MV-4-11 (cell line): ENCODE measurements around the gene GALNTL6.
A peak's percentile ranks its signal among the peaks of the same experiment; 100 is the strongest.
"Not testable (repeated sequence)": the region's sequence is repeated elsewhere in the genome, so short reads cannot be mapped to it uniquely, and the experiment has no call there.

Experiments used
- DNase-seq: peaks from one replicate; lab custom pipeline; 2025; lab: John Stamatoyannopoulos, UW

Gene GALNTL6

DNA sequence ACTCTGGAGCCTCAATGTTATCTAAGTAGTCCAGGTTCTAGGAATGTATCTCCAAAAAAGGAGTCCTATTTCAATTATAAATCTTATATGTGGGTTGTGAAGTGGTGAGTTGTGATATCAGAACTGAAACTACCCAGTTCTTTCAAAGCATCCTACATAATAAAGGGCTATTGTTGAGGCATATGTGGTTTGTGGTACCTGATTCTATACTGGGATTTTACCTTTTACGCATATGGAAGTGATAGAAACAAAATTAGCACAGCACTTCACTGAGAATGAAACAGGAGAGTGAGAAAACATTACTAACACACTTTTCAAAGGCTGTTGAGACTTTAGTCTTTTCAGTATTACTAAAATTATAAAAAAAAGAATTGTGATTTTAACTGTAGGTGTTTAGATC, 937.7 kb downstream of the GALNTL6 start:
- DNase-seq, result no peak

DNA sequence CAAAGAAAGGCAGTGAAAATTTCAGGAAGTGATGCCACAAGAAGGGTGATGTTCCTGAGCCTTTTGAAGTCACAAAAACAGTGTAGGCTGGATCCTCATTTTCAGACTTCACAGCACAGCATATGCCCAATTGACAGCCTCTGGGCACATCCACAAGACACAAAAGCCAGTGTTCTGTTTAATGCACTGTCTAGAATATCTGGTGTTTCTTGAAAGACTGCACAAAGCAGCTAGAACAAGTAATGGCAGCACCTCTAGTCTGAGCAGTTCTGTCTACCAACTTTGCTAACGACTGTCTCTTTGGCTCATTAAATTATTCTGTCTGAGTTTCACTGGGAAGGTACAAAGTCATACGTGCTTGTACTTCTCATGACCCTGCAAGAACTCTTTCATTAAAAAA, 938.3 kb downstream of the GALNTL6 start:
- DNase-seq, result no peak

DNA sequence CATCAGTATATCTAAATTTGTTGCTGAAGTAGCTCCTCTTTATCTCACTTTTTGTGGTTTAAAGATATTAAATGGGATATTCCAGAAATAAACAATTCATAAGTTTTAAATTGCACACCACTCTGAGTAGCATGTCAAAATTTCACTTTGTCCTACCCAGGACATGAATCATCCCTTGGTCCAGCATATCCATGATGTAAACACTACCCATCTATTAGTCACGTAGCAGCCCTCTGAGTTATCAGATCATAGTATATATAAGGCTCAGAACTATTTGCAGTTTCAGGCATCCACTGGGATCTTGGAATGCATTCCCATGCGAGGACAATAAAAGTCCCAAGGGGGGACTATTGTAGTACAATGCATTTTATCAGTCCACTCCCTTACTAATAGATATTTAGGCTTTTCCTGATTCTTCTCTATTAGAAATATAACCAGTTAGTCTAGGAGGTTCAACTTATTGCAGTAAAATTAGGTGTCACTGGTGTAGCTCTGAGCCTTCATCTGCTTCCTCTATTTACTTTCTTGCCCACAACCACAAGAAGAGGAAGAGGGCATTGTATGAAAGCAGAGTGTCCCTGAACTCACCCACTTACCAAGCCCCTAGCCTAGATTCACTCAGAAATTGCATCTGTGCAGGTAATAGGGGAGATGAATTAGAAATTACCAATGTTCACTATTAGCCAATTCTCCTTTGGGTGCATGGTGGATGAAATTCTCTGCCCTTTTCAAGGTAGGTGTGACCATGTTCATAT, 945.6 kb downstream of the GALNTL6 start:
- DNase-seq, result peak; percentile 50

DNA sequence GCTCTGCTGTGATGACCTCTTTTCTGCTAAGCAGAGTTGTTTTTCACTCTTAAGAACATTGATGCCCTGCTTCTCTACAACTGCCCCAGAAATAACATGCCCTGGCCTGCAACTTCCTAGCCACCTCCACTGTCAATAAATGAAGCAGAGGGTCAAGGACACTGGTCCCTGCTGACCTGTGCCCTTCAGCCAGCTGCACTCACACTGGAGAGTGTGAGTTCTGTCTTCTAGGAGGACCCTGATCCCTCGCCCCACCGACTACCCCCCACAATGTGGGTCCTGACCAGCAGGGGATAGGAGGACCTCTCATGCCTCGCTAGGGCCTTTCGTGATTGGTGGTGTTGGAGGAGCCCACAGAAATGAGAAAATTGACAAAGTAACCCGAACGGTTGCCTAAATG, 947.3 kb downstream of the GALNTL6 start:
- no peak for DNase-seq

DNA sequence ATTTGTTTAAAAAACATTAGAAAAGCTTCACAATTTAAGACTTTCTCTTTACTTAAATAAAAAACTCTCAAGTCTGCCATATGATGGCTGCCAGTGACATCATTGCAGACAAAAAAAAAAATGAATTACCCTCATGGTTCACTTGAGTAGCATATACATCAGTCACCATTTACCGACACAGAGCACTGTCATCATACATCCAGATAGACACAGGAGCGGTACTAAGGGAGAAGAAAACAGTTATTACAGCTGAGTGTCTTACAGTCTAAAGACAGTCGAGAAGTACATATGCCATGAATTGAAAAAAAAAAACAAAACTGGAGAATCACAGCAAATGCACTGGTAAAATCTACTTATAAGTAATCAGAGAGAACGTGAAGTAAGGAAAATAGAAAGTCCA, 949.7 kb downstream of the GALNTL6 start:
- no peak for DNase-seq

DNA sequence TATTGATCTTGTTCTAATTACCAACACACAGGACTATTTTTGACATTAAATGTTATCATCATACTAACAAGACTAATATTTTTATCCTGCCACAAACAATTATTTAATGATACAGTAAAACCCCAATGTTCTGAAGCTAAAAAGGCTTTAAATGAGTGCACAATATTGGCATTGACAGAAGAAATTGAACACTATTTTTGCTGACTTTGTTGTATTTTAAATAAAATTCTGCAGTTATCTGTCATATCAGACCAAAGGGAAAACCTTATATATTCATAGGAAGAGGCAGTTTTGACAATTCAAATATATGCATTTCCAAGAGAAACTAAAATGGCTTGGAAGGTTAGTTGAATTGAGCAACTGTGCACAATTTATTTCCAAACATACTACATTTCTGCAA, 957.6 kb downstream of the GALNTL6 start:
- DNase-seq, result no peak

DNA sequence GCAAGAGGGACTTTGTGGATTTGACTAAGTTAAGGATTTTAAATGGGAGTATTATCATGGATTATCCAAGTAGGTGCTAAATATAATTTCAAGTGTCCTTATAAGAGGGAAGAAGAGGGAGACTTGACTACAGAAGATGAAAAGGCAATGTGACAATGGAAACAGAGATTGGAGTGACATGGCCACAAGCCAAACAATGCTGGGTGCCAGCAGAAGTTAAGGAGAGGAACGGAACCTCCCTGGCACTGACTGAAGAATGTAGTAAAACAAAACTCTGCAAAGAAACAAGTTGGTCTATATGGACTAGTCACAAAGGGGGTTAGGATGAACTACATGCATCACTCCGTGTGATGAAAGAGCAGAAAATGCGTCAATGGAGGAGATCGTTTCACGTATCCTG, 959.6 kb downstream of the GALNTL6 start:
- DNase-seq, result no peak

DNA sequence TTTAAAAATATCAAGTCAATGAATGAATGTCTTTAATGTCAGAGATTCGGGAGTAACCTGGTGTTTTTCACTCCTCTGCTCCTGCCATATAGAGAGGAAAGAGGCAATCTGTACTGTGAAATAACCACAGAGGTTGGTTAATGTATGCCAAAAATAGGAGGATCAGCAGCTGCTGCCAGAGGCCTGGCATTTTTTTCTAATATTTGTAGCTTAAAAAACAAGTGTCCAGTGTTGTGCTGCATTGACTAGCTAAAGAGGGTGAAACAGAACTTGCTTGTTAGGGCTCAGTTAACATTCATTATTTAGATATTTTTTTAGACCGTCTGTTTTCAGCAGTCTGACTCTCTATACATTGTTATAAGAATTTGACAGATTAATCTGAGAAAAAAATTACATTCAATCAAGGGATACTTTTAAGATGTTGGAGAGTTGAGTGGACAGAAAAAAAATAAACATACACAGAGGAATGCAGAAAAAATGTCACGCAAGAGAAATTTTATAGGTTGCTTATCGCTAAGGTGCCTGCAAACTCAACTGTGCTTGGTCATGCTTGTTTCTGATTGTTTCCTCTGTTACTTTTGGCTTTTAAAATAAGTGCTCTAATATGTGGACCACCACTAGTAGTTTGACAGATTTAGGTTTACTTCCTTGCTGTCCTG, 963.1 kb downstream of the GALNTL6 start:
- no peak for DNase-seq

DNA sequence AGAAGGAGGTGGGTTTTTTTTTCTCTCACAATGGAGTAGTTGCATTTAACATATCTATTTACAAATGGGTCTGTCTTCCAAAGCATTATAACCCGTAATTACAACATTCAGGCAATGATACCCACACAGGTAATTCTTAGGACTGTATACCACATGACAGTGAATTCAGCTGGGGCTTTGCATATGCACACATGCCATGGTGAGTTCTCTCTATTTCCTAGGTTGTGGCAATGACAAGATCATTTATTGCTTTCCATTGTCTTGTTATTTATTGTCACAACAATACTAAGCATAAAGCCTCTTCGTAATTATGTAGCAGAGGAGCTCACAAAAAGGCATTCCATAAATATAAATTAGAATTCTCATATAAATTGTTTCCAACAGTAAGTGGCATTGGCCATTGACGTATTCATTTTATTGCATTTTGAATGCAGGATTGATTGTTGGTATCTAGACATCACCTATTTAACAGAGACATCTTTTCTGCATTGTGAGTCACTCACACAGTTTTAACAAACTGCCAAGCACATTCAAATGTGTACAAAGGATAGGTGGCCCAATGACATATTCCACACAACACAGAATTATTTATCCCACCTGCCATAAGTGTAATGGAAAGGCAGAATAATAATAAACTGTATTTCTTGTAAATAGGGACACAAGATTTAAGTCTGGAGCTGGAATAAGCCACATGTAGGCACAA, 964.7 kb downstream of the GALNTL6 start:
- no peak for DNase-seq

DNA sequence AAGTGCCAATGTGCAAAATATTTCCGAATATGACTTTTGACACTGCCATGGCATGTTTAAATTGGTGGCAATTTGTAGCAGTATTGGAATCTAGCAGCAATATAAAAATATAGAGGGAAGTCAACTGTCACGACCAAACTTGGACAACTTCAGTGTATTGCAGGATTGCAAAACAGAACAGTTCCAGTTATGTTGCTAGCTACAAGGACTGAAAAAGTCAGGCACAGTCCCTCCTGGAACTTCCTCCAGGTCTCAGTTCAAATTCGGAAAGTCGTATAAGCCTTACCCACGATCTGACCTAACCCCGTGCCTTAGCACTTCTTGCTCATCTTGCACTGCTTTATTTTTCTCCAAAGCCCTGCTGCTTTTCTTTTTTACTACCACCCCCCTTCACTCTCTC, 965.4 kb downstream of the GALNTL6 start:
- DNase-seq, result no peak

DNA sequence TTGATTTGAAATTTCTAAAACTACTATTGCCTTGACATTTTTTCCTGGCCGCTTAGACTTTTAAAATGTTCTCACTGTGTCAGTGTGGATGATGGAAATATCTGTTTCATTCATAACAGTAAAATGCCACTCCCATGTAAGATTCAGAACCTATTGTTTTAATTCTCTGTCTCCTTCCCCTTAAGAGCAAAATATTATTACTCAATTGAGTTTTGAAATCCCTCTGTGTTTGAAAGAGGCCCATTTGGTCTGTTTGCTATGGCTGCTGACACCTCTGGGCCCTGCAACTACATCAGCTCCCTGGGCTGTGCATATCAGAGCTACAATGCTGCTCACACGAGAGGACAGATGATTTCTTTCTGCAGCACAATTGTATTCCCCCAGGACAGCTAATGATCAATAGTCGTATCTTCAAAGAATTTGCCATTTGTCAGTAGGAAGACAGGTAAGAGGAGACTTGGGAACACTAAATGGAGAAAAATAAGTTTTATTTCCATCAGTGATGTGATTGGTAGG, 967.4 kb downstream of the GALNTL6 start:
- no peak for DNase-seq

DNA sequence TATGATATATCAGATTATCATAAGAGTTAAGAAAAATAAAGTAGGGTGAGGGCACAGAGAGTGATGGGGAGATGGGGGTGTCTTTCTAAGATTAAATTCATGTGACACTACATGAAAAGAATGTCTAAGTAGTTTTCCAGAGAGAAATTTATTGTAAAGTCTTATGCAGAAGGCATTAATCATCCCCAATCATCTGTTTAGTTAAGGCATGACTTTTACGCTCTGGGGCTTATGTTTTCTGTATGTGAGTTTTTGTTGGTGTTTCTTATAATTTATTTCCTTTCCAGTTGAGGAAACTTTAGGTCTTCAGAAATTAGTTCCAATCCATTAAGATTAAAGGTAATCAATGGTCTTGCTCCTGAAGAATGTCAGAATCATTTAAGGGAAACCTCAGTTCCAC, 972.4 kb downstream of the GALNTL6 start:
- no peak for DNase-seq

DNA sequence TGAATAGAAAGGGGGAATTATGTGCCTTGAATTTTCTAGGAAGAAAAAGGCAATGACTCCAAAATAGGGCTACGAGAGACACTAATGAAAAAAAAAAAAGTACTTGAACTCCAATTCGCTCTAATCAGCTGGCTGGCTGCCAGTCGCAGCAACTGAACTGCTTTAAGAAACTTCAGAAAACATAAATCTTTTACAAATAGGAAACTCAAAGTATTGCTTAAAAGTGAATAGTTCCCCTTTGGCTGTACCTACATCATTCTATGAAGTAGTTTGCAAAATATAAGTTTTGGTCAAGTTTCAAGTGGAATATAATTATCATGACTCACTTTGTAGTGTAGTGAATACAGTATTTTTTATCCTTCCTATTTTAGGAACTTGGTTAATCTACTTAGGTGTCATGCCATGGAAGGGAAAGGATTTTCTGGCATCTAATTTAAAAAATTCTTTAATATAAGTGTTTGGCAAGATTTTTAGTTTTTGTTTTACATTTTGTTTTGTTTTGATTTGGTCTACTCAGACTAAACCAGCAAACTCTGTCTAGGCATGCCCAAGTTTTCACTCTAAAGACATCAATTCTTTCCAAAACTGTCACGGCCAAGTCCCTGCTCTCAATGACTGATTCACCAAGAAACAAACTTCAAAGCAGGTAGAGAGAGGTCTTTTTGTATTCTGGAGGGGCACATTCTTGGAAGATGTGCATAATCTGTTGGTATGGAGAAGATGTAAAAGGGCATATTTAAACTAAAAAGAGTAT, 973.0 kb downstream of the GALNTL6 start:
- peak; percentile 77 for DNase-seq

DNA sequence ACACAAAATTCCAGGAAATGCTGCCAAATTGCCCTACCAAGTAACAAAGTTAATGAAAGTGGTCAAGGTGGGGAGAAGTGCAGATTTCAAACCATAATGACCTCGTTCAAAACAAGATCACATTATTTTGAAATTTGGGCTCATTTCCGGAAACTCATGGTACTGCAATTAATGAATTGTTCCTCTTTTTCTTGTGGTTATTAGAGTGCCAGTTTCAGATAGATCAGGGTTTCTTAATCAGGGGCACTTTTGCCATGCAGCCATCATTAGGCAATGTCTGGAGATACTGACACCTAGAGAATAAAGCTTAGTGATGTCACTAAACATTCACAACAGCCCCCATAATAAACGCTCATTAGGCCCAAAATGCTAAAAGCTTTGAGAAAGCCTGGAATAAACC, 973.9 kb downstream of the GALNTL6 start:
- no peak for DNase-seq

DNA sequence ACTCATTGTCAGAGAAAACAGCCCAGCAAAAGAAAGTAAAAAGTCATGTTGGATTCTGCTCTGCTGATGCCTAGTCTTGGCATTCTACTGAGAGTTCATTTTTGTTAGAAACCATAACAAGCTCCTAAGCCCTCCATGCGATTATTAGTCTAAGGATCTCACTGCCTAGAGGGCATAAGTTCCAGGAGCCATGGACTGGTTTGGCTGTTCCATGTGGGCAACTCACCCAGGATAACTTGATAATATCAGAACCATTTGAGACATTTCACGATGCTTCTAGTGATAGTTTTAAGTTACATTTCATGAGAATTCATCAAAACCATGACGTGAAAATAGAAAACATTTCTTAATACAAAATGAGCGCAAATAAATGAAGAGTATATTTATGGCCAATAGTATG, 978.6 kb downstream of the GALNTL6 start:
- DNase-seq, result no peak

DNA sequence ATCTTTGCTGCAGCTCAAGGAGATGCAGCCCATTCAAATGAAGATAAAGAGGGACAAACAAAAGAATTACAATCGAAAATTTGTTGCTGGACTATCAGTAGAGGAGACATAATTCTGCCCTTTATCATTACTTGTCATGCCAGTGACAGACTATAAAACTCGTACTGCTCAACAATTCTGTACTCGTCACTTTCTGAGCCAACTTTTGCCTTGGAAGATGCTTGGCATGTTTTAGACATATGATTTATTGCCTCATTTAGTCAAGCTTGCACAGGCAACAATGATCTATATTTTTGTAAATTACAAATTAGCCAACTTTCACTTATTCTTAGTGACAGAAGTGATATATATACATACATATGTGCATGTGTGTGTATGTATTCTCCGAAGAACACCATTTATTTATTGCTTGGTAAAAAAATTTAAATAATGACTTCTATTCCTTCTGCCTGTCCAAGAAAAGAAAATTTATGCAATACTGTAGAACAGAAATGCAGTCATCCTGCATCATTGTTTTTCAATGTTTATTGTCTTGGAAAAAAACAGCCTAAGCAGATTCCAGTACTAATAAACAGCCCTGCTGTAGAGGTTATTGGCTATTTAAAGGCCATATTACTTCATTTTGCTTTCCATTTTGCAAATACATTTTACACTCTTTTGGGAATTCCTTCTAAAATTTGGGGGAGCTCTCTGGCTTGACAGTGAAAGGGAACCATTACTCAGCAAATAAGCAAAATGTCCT, 980.5 kb downstream of the GALNTL6 start:
- no peak for DNase-seq

DNA sequence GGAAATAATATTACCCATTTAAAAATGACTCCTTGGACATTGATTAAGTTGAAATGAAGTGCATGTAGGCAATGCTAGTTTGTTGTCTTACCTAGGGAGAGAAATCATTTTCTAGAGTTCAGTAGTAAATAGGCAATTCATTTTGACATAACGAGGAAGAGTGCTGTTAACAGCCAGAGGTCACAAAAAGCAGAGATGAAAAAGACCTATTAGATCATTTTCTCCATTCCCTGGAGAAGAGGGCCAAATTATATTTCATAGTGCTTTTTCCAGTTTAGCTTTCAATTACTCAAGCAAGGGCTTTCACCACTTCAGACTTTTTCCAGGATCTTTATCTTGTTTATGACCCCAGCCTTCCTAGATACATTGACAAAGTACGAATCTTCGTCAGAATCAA, 981.1 kb downstream of the GALNTL6 start:
- no peak for DNase-seq

DNA sequence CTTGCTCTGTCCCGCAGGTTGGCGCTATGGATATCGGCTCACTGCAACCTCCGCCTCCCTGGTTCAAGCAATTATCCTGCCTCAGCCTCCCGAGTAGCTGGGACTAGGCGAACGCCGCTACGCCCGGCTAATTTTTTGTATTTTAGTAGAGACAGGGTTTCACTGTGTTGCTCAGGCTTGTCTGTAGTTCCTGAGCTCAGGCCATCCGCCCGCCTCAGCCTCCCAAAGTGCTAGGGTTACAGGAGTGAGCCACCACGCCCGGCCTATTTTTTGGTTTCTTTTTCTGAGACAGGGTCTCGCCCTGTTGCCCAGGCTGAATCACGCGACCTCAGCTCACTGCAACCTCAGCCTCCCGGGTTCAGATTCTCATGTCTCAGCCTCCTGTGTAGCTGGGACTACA, 984.1 kb downstream of the GALNTL6 start:
- DNase-seq, result not testable (repeated sequence)

DNA sequence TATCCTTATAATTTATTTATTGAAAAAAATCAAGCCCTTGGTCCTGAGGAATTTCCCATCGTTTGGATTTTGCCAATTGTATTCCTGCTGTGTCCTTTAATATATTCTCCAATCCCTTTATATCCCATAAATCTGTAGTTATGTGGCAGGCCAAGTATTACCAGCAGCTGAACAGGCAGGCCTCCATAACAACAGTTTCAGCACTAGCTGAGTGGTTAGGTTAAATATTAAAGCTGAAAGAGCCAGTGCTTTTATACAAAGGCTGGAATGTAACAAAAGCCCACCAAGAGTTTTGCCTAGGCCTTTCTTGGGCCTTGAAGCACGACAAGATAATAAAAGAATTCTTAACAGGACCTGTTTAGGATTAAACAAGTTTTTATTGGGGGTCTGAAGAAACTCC, 988.8 kb downstream of the GALNTL6 start:
- no peak for DNase-seq

DNA sequence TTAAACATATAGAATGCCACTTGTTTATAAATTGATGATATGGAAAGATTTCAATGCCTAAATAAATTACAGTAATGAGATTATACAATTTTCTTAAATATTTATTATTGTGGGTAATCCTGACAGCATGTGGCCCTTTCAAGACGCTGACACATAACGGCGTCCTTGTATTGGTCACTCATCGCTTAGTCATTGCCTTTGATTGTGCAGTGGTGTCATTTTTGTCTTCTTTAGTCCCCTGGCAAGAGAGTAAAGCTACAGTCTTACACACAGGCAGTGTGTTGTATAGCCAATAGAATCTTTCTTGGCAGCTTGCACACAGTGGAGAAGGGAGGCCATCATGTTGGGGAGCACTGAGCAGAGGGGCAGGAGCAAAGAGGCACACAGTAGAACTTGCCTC, 993.6 kb downstream of the GALNTL6 start:
- DNase-seq, result no peak

DNA sequence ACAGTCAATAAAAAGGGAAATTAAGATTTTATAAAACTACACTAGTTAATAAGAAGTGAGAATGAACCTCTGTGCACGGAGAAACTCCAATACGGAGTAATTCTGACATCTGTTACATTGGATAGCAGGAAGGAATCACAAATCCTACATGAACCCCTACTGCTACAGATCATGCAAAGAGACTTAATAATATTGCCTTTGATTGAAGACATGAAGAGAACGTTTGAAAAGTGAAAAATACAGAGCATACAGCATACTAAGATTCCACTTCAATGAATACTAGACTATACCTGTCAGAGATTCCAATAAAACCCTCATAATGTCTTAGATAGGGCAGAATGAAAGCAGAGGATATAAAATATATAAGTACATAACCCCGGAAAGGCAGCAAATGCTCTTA, 995.0 kb downstream of the GALNTL6 start:
- DNase-seq, result no peak

DNA sequence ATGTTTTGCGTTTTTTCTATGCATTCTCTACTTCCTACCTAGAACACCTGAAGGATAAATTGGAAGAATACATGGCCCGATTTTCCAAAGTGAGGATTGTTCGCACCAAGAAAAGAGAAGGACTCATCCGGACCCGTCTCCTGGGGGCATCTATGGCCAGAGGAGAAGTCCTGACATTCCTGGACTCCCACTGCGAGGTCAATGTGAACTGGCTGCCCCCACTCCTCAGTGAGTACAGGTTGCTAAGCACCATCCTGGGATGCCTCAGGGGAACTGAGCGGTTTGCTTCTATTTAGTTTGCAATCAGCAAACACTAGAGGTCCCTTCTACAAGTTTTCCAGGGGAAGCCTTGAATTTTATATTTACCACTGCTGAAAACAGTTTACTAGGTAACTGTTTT, 996.1 kb downstream of the GALNTL6 start:
- DNase-seq, result no peak
